Activated B cell treated with CpG ODN at 0.5 μM for 24 hours (primary cell): ENCODE measurements around the gene BICC1. TPM values are rescaled to one million over a fixed set of nuclear protein-coding genes. Genes with fewer than 3 reads are reported as not detected.

ENCODE experiments used
- ATAC-seq: fragments of 200-7000 bp; cut with Tn5 transposase; one replicate; pipeline ENCODE4 v1.10.0; 2021; ENCODE audit warnings: low read depth, mild to moderate bottlenecking, moderate library complexity
- CTCF ChIA-PET: fragments of 350-600 bp; sonication (Branson Sonifier 250); formaldehyde crosslinking; loops from one replicate; lab custom pipeline; 2021; ENCODE audit warnings: antibody characterized with exemption; lab: Charles Lee
- POLR2A ChIA-PET: fragments of 350-600 bp; sonication (Branson Sonifier 250); formaldehyde crosslinking; loops from one replicate; lab custom pipeline; 2021; ENCODE audit warnings: antibody characterized with exemption; lab: Charles Lee
- DNase-seq: peaks from one replicate; pipeline ENCODE4 v3.0.0; 2022
- H3K27ac Mint-ChIP-seq: one replicate; pipeline ENCODE4 v1.8.0; 2020; ENCODE audit warnings: mixed read lengths
- H3K27me3 Mint-ChIP-seq: one replicate; pipeline ENCODE4 v1.8.0; 2021; ENCODE audit warnings: mixed read lengths
- H3K36me3 Mint-ChIP-seq: one replicate; pipeline ENCODE4 v1.8.0; 2021; ENCODE audit warnings: low read depth, mixed read lengths
- H3K4me1 Mint-ChIP-seq: one replicate; pipeline ENCODE4 v1.8.0; 2021; ENCODE audit warnings: mixed read lengths
- H3K4me3 Mint-ChIP-seq: one replicate; pipeline ENCODE4 v1.8.0; 2020; ENCODE audit warnings: mild to moderate bottlenecking, mixed read lengths
- H3K9me3 Mint-ChIP-seq: one replicate; pipeline ENCODE4 v1.8.0; 2020; ENCODE audit warnings: mixed read lengths
- CTCF ChIP-seq: fragments of 200-600 bp; IDR thresholded peaks from one replicate; pipeline ENCODE4 v1.8.0; 2022; ENCODE audit warnings: antibody characterized with exemption, mild to moderate bottlenecking
- intact Hi-C: fragments of 100-400 bp; cut with micrococcal nuclease; formaldehyde crosslinking; loops from one replicate; pipeline ENCODE4 v1.15.1; 2024
- total RNA-seq: library from RNA; stranded (reverse); gene quantifications from 2 replicates; pipeline ENCODE4 v1.2.3, GENCODE V29; 2022

Gene BICC1
- total RNA-seq, 1 donor from 2014 or later = not detected

DNA sequence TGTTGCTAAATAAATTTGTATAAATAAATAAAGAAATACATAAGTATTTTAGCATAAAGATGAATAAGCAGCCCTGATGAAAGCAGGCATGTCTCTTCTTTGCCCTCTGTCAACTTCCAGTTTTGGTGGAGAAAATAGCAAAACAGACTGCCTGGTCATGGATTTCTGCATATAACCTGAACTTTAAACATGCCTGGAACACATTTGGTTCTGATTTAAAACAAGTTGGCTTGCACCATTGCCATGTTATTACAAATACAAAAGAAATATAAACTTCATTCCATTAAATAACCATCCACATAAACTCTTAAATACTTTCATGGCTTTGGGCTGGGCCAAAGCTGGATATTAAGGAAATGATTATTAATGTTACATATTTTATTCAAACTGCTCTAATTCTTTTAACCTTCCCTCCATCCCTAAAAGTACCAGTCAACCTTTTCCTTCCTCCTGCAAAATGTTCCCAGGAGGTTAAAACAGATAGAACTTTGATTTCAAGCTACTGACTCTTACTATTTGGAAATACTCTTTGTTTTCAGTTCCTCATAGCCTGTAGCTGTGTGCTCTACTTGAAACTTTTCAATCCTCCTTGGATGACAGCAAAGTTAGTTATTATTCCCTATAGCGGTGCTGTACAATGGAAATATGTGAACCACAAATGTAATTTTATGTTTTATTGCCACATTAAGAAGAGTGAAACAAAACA, 96.3 kb downstream of the BICC1 start:
- ChIA-PET POLR2A (no interaction called here), CTCF (no interaction called here)
- Mint-ChIP-seq H3K27me3 (no peaks in the 10 kb centered on the region), H3K4me1 (no peaks in the 10 kb centered on the region), H3K36me3 (no peaks in the 10 kb centered on the region), H3K4me3 (no peak overlapping the region), H3K27ac (no peak overlapping the region), H3K9me3 (no peaks in the 10 kb centered on the region)
- ATAC-seq (no peak), DNase-seq (no peak)
- intact Hi-C loops = no loop called here
- TF ChIP-seq CTCF = no peak

- CTCF ChIA-PET = no interaction called here
- intact Hi-C loops = no loop called here
- no peak overlapping the region for H3K4me3 Mint-ChIP-seq
Observed at GRCh38 chr10:58609532-58610150, 97.0 kb downstream of the BICC1 start.

GRCh38 chr10:58615237-58615935, 102.7 kb downstream of the BICC1 start:
- Mint-ChIP-seq H3K4me3 (no peak overlapping the region), H3K4me1 (no peaks in the 10 kb centered on the region), H3K27ac (no peak overlapping the region), H3K27me3 (no peaks in the 10 kb centered on the region), H3K36me3 (no peaks in the 10 kb centered on the region), H3K9me3 (no peaks in the 10 kb centered on the region)
- ChIA-PET CTCF (no interaction called here), POLR2A (no interaction called here)
- ATAC-seq (no peak), DNase-seq (no peak)
- TF ChIP-seq CTCF = no peak
- intact Hi-C loops = no loop called here

More at GRCh38 chr10:58609532-58610150, 97.0 kb downstream of the BICC1 start:
- DNase-seq (no peak), ATAC-seq (no peak)
- POLR2A ChIA-PET = no interaction called here
- no peaks in the 10 kb centered on the region for H3K36me3 Mint-ChIP-seq
- no peak for TF ChIP-seq CTCF
- H3K9me3 Mint-ChIP-seq = no peaks in the 10 kb centered on the region
- H3K27ac Mint-ChIP-seq = no peak overlapping the region
- H3K27me3 Mint-ChIP-seq = no peaks in the 10 kb centered on the region
- no peaks in the 10 kb centered on the region for H3K4me1 Mint-ChIP-seq

DNA sequence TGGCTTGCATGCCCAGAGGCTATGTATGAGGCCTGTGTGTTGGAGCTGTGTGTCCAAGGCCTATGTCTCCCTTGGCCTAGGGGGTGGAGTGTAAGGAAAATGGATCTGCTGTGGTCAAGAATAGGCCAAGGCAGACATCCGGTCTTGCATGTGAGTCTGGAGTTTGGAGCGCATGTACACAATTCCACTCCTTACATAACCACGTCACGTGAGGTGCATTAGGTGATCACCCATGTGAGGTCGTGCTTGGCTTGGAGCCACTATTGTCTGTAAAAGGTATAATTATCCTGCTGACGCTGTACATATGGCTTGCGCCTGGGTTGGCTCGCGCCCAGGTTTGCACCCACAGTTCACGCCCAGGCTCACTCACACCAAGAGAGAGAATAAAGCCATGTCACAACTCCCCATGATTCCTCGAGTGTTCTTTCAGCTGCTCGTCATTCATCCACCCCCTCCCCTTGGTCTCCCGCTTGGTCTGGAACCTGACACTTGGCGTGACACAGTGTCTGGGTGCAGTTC, 105.5 kb downstream of the BICC1 start:
- CTCF ChIA-PET = no interaction called here
- POLR2A ChIA-PET = no interaction called here
- Mint-ChIP-seq H3K36me3 (no peaks in the 10 kb centered on the region), H3K9me3 (no peaks in the 10 kb centered on the region), H3K4me1 (no peaks in the 10 kb centered on the region), H3K27me3 (no peaks in the 10 kb centered on the region), H3K4me3 (no peak overlapping the region), H3K27ac (no peak overlapping the region)
- no peak for TF ChIP-seq CTCF
- no peak for DNase-seq
- intact Hi-C loops = no loop called here
- ATAC-seq = no peak
